GM23338 (cell line): ENCODE results near the gene CNOT10. TPM values are rescaled to one million over a fixed set of nuclear protein-coding genes. Genes with fewer than 3 reads are reported as not detected.
"Not testable (repeated sequence)": the region's sequence is repeated elsewhere in the genome, so short reads cannot be mapped to it uniquely, and the experiment has no call there.

Source experiments
- ATAC-seq: fragments of 200-7000 bp; cut with Tn5 transposase; 3 replicates; pipeline ENCODE4 v1.9.1; 2020
- DNase-seq: peaks from one replicate; pipeline ENCODE4 v3.0.0-alpha.2; 2015; ENCODE audit warnings: low spot score
- H2AFZ ChIP-seq: fragments of 200-600 bp; sonication (generic); 2 replicates; pipeline ENCODE4 v1.8.0; 2016; ENCODE audit warnings: antibody characterized with exemption, mild to moderate bottlenecking, moderate library complexity
- H3F3A ChIP-seq: fragments of 200-600 bp; sonication (generic); replicated peaks from 2 replicates; pipeline ENCODE4 v1.8.0; 2017; ENCODE audit warnings: antibody characterized with exemption, mixed run types, low read depth
- H3K27ac ChIP-seq: fragments of 200-600 bp; sonication (generic); 2 replicates; pipeline ENCODE4 v1.6.1; 2016; ENCODE audit warnings: low read depth
- H3K27me3 ChIP-seq: fragments of 200-600 bp; sonication (generic); 2 replicates; pipeline ENCODE4 v1.8.0; 2016; ENCODE audit warnings: mild to moderate bottlenecking, mixed run types, moderate library complexity; ENCODE audit not compliant: insufficient read depth
- H3K36me3 ChIP-seq: fragments of 200-600 bp; sonication (generic); 2 replicates; pipeline ENCODE4 v1.8.0; 2016; ENCODE audit warnings: mild to moderate bottlenecking; ENCODE audit not compliant: insufficient read depth
- H3K4me1 ChIP-seq: fragments of 200-600 bp; sonication (generic); 2 replicates; pipeline ENCODE4 v1.8.0; 2016; ENCODE audit warnings: mild to moderate bottlenecking, moderate library complexity; ENCODE audit not compliant: insufficient read depth
- H3K4me2 ChIP-seq: fragments of 200-600 bp; sonication (generic); 2 replicates; pipeline ENCODE4 v1.7.1; 2017; ENCODE audit warnings: mixed run types
- H3K4me3 ChIP-seq: fragments of 200-600 bp; sonication (generic); 2 replicates; pipeline ENCODE4 v1.6.1; 2016; ENCODE audit warnings: mixed run types
- H3K79me2 ChIP-seq: fragments of 200-600 bp; sonication (generic); replicated peaks from 2 replicates; pipeline ENCODE4 v1.8.0; 2017; ENCODE audit warnings: mild to moderate bottlenecking; ENCODE audit not compliant: insufficient read depth
- H3K9me2 ChIP-seq: fragments of 200-600 bp; sonication (generic); 2 replicates; pipeline ENCODE4 v1.8.0; 2017; ENCODE audit not compliant: insufficient read depth
- H4K20me1 ChIP-seq: fragments of 200-600 bp; sonication (generic); replicated peaks from 2 replicates; pipeline ENCODE4 v1.8.0; 2017; ENCODE audit warnings: mild to moderate bottlenecking; ENCODE audit not compliant: insufficient read depth
- H3K27ac Mint-ChIP-seq: 2 replicates; pipeline ENCODE4 v1.8.0; 2020; ENCODE audit warnings: inconsistent platforms, mild to moderate bottlenecking, moderate library complexity, mixed read lengths
- H3K27me3 Mint-ChIP-seq: 3 replicates; pipeline ENCODE4 v1.8.0; 2022; ENCODE audit warnings: low read depth, mild to moderate bottlenecking, moderate library complexity, mixed read lengths, inconsistent platforms; ENCODE audit not compliant: insufficient read depth, poor library complexity
- H3K36me3 Mint-ChIP-seq: 3 replicates; pipeline ENCODE4 v1.8.0; 2021; ENCODE audit warnings: low read depth, mild to moderate bottlenecking, inconsistent platforms, moderate library complexity, mixed read lengths
- H3K4me1 Mint-ChIP-seq: 3 replicates; pipeline ENCODE4 v1.8.0; 2020; ENCODE audit warnings: mild to moderate bottlenecking, inconsistent platforms, mixed read lengths
- H3K4me3 Mint-ChIP-seq: 3 replicates; pipeline ENCODE4 v1.8.0; 2021; ENCODE audit warnings: moderate library complexity, mild to moderate bottlenecking, inconsistent platforms, mixed read lengths
- H3K9me3 Mint-ChIP-seq: 3 replicates; pipeline ENCODE4 v1.8.0; 2020; ENCODE audit warnings: moderate library complexity, mild to moderate bottlenecking, inconsistent platforms, mixed read lengths
- CREB1 ChIP-seq: fragments of 250-450 bp; sonication (Bioruptor Pico); IDR thresholded peaks from 2 replicates; pipeline ENCODE4 v1.5.0; 2020; ENCODE audit warnings: low read depth, mild to moderate bottlenecking, moderate library complexity
- EZH2 ChIP-seq: fragments of 200-600 bp; sonication (generic); IDR thresholded peaks from one replicate; pipeline ENCODE4 v1.8.0; 2017; ENCODE audit warnings: antibody characterized with exemption, mild to moderate bottlenecking, low read depth; ENCODE audit not compliant: unreplicated experiment
- EZH2phosphoT487 ChIP-seq: fragments of 200-600 bp; sonication (generic); IDR thresholded peaks from one replicate; pipeline ENCODE4 v1.8.1; 2018; ENCODE audit warnings: antibody characterized with exemption; ENCODE audit not compliant: unreplicated experiment
- JUNB ChIP-seq: IDR thresholded peaks from one replicate; pipeline ENCODE4 v1.6.1; 2016; ENCODE audit warnings: antibody characterized with exemption; ENCODE audit not compliant: unreplicated experiment
- NANOG ChIP-seq: IDR thresholded peaks from 2 replicates; pipeline ENCODE4 v1.6.1; 2016; ENCODE audit warnings: antibody characterized with exemption, borderline replicate concordance
- POLR2AphosphoS5 ChIP-seq: IDR thresholded peaks from 2 replicates; pipeline ENCODE4 v1.6.1; 2016; ENCODE audit warnings: antibody characterized with exemption, low read depth
- STAT1 ChIP-seq: IDR thresholded peaks from one replicate; pipeline ENCODE4 v1.6.1; 2016; ENCODE audit warnings: antibody characterized with exemption; ENCODE audit not compliant: unreplicated experiment
- ZNF114 ChIP-seq: fragments of 250-450 bp; sonication (Bioruptor Pico); IDR thresholded peaks from 2 replicates; pipeline ENCODE4 v1.5.0; 2020; ENCODE audit warnings: mild to moderate bottlenecking, moderate library complexity
- ZNF462 ChIP-seq: fragments of 250-450 bp; sonication (Bioruptor Pico); IDR thresholded peaks from 2 replicates; pipeline ENCODE4 v1.5.0; 2020; ENCODE audit warnings: mild to moderate bottlenecking, moderate library complexity
- polyA plus RNA-seq: library from polyadenylated mRNA; unstranded; fragments of >200 nt; fragmentation: Nextera tagmentation; extraction: Ambion mirVana; gene quantifications from 2 replicates; pipeline ENCODE4 v1.2.1, GENCODE V29; 2016
- total RNA-seq: library from RNA; depleted of rRNA; stranded (reverse); fragments of >200 nt; shearing (Covaris generic); gene quantifications from 2 replicates; pipeline ENCODE4 v1.2.3, GENCODE V29; 2014
- TF ChIP-seq, protein P1 (sequence below), 2 experiments: fragments of 200-600 bp in 1 of 2; sonication (generic) in 1 of 2; conservative IDR thresholded peaks; 2 replicates each; pipeline versions ENCODE4 v1.5.1 to v1.6.1; 2016 to 2017; ENCODE audit warnings: antibody characterized with exemption in 2 of 2, low read depth in 2 of 2, mild to moderate bottlenecking in 2 of 2, moderate library complexity in 1 of 2
- TF ChIP-seq, protein P2 (sequence below): IDR thresholded peaks from 2 replicates; pipeline ENCODE4 v1.6.1; 2016; ENCODE audit warnings: antibody characterized with exemption

CNOT10 gene
- total and polyA plus RNA-seq, 2 experiments from 2014 or later: 27.2 to 46.9 TPM

DNA sequence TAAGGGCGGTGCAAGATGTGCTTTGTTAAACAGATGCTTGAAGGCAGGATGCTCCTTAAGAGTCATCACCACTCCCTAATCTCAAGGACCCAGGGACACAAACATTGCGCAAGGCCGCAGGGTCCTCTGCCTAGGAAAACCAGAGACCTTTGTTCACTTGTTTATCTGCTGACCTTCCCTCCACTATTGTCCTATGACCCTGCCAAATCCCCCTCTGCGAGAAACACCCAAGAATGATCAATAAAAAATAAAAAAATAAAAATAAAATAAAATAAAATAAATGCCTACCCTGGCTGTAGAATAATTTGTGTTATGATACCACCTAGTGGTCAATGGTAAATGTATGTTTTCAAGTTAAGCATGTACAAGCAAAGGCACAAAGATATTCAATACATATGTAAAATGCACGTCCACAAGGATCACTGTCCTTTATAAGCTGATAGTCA is 20.3 kb upstream of the CNOT10 start:
- not testable (repeated sequence) for H3K79me2 ChIP-seq, H3K4me3 ChIP-seq, H3F3A ChIP-seq, H3K36me3 ChIP-seq, H3K4me1 Mint-ChIP-seq, H3K27me3 Mint-ChIP-seq, H3K36me3 Mint-ChIP-seq, H3K27ac Mint-ChIP-seq, H3K4me3 Mint-ChIP-seq, H2AFZ ChIP-seq, H3K4me2 ChIP-seq, H3K4me1 ChIP-seq, H3K27me3 ChIP-seq, H3K9me2 ChIP-seq, H3K27ac ChIP-seq, H4K20me1 ChIP-seq
- TF ChIP-seq, protein P1, sequence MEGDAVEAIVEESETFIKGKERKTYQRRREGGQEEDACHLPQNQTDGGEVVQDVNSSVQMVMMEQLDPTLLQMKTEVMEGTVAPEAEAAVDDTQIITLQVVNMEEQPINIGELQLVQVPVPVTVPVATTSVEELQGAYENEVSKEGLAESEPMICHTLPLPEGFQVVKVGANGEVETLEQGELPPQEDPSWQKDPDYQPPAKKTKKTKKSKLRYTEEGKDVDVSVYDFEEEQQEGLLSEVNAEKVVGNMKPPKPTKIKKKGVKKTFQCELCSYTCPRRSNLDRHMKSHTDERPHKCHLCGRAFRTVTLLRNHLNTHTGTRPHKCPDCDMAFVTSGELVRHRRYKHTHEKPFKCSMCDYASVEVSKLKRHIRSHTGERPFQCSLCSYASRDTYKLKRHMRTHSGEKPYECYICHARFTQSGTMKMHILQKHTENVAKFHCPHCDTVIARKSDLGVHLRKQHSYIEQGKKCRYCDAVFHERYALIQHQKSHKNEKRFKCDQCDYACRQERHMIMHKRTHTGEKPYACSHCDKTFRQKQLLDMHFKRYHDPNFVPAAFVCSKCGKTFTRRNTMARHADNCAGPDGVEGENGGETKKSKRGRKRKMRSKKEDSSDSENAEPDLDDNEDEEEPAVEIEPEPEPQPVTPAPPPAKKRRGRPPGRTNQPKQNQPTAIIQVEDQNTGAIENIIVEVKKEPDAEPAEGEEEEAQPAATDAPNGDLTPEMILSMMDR (conservative IDR thresholded peaks at IDR 0.05; ENCODE audit: low read depth in 2 of 2): peak; percentile 59 to 60
- peak; percentile 61 for DNase-seq
- peaks cover 22% of the 10 kb centered on the region for H3K9me3 Mint-ChIP-seq
- ATAC-seq: peak; percentile 62

GRCh38 chr3:32667072-32667582 is 17.9 kb upstream of the CNOT10 start:
- H3K9me3 Mint-ChIP-seq: peaks cover 30% of the 10 kb centered on the region
- H3K4me3 ChIP-seq: no peak overlapping the region
- H3K4me3 Mint-ChIP-seq: no peak overlapping the region
- H3K27me3 Mint-ChIP-seq: no peaks in the 10 kb centered on the region
- H3K27ac Mint-ChIP-seq: no peak overlapping the region
- no peaks in the 10 kb centered on the region; the same call in 2 of the 3 replicates for H3K4me1 Mint-ChIP-seq
- no peaks in the 10 kb centered on the region for H3K79me2 ChIP-seq
- ATAC-seq: no peak
- no peaks in the 10 kb centered on the region for H3K27me3 ChIP-seq
- H3K36me3 Mint-ChIP-seq: peaks cover 14% of the 10 kb centered on the region
- H3K36me3 ChIP-seq: no peaks in the 10 kb centered on the region
- no peaks in the 10 kb centered on the region for H3F3A ChIP-seq
- no peak overlapping the region for H3K27ac ChIP-seq
- H4K20me1 ChIP-seq: no peaks in the 10 kb centered on the region
- H3K4me1 ChIP-seq: no peaks in the 10 kb centered on the region
- no peak overlapping the region for H2AFZ ChIP-seq
- peaks cover 6% of the 10 kb centered on the region; the same call in 1 of the 2 replicates for H3K9me2 ChIP-seq
- no peak for DNase-seq
- H3K4me2 ChIP-seq: no peak overlapping the region
- TF ChIP-seq, protein P2, sequence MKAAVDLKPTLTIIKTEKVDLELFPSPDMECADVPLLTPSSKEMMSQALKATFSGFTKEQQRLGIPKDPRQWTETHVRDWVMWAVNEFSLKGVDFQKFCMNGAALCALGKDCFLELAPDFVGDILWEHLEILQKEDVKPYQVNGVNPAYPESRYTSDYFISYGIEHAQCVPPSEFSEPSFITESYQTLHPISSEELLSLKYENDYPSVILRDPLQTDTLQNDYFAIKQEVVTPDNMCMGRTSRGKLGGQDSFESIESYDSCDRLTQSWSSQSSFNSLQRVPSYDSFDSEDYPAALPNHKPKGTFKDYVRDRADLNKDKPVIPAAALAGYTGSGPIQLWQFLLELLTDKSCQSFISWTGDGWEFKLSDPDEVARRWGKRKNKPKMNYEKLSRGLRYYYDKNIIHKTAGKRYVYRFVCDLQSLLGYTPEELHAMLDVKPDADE: no peak
- TF ChIP-seq CREB1 (no peak), EZH2phosphoT487 (no peak), ZNF114 (CRISPR knock-in tag) (no peak), POLR2AphosphoS5 (no peak), STAT1 (no peak), JUNB (no peak), EZH2 (no peak), ZNF462 (CRISPR knock-in tag) (no peak), NANOG (no peak)
- TF ChIP-seq, protein P1 (conservative IDR thresholded peaks at IDR 0.05; ENCODE audit: low read depth in 2 of 2): no peak
